ENCODE data around the gene RAB3B.

GRCh38 chr1:51954783-51955182 lies 35.7 kb downstream of the RAB3B start:
- no peak for TF ChIP-seq EZH2 (IDR thresholded peaks at IDR 0.05)
- TF ChIP-seq EZH2phosphoT487 (IDR thresholded peaks at IDR 0.05), result no peak
